OCI-LY3 (cell line): Measurements from ENCODE around the gene SH2D5.

Experiments
- EZH2phosphoT487 ChIP-seq: fragments of 200-600 bp; shearing (Covaris generic); IDR thresholded peaks from 2 replicates; pipeline ENCODE4 v1.6.1; 2018; ENCODE audit warnings: antibody characterized with exemption, mixed run types, low read depth
- TF ChIP-seq, protein P1 (sequence below): fragments of 200-600, 300-600 bp; sonication (generic); IDR thresholded peaks from 2 replicates; pipeline ENCODE4 v1.5.1; 2014; ENCODE audit warnings: antibody characterized with exemption, low read length, low read depth

DNA sequence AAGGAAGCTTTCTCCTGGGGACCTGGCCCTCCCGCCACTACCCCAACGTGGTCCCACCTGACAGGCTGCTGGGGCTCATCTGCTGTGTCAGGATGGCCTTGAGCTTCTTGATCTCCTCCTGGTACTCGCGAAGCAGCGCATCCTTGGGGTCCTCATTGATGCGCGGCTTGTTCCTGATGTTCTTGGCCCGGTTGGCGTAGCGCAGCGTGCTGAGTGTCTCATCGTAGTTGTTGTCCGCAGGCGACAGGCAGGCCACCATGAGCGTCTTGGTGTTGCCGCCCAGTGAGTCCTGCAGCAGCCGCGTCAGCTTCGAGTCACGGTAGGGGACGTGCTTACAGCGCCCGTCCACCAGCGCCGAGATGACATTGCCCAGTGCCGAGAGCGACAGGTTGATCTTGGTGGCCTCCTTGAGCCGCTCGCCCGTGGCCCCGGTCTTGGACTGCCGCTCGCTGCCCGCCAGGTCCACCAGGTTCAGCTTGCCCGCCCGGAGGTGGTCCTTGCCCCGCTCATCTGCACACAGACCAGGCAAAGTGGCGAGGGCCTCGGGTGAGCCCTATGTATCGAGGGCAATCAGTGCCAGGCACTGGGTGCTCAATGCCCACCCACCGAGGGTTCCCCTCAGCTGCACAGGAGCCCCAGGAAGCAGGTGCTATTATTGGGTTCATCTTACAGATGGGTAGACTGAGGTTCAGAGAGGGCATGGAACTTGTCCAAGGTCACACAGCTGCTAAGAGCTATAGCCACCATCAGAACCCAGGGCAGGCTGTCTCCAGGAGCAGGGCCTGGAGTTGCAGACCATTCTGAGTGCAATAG is 27.9 kb downstream of the SH2D5 start:
- TF ChIP-seq EZH2phosphoT487 = no peak
- TF ChIP-seq, protein P1, sequence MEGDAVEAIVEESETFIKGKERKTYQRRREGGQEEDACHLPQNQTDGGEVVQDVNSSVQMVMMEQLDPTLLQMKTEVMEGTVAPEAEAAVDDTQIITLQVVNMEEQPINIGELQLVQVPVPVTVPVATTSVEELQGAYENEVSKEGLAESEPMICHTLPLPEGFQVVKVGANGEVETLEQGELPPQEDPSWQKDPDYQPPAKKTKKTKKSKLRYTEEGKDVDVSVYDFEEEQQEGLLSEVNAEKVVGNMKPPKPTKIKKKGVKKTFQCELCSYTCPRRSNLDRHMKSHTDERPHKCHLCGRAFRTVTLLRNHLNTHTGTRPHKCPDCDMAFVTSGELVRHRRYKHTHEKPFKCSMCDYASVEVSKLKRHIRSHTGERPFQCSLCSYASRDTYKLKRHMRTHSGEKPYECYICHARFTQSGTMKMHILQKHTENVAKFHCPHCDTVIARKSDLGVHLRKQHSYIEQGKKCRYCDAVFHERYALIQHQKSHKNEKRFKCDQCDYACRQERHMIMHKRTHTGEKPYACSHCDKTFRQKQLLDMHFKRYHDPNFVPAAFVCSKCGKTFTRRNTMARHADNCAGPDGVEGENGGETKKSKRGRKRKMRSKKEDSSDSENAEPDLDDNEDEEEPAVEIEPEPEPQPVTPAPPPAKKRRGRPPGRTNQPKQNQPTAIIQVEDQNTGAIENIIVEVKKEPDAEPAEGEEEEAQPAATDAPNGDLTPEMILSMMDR = no peak
